Activated naive CD8-positive, alpha-beta T cell (primary cell): ENCODE results near the gene EFL1.
"Not testable (repeated sequence)": the region's sequence is repeated elsewhere in the genome, so short reads cannot be mapped to it uniquely, and the experiment has no call there.

Experiments used
- H3K27ac Mint-ChIP-seq: one replicate; pipeline ENCODE4 v1.8.0; 2021; ENCODE audit warnings: mixed read lengths
- H3K27me3 Mint-ChIP-seq: one replicate; pipeline ENCODE4 v1.8.0; 2021; ENCODE audit warnings: mixed read lengths
- H3K36me3 Mint-ChIP-seq: one replicate; pipeline ENCODE4 v1.8.0; 2021; ENCODE audit warnings: mixed read lengths
- H3K4me1 Mint-ChIP-seq: one replicate; pipeline ENCODE4 v1.8.0; 2021; ENCODE audit warnings: low read depth, mixed read lengths
- H3K4me3 Mint-ChIP-seq: one replicate; pipeline ENCODE4 v1.8.0; 2021; ENCODE audit warnings: mild to moderate bottlenecking, mixed read lengths
- H3K9me3 Mint-ChIP-seq: one replicate; pipeline ENCODE4 v1.8.0; 2021; ENCODE audit warnings: low read depth, mixed read lengths

Gene EFL1

GRCh38 chr15:82243644-82244043, 18.9 kb downstream of the EFL1 start:
- peaks cover 27% of the 10 kb centered on the region for H3K36me3 Mint-ChIP-seq
- not testable (repeated sequence) for H3K27me3 Mint-ChIP-seq, H3K9me3 Mint-ChIP-seq, H3K27ac Mint-ChIP-seq, H3K4me3 Mint-ChIP-seq
- peaks cover 11% of the 10 kb centered on the region for H3K4me1 Mint-ChIP-seq

DNA sequence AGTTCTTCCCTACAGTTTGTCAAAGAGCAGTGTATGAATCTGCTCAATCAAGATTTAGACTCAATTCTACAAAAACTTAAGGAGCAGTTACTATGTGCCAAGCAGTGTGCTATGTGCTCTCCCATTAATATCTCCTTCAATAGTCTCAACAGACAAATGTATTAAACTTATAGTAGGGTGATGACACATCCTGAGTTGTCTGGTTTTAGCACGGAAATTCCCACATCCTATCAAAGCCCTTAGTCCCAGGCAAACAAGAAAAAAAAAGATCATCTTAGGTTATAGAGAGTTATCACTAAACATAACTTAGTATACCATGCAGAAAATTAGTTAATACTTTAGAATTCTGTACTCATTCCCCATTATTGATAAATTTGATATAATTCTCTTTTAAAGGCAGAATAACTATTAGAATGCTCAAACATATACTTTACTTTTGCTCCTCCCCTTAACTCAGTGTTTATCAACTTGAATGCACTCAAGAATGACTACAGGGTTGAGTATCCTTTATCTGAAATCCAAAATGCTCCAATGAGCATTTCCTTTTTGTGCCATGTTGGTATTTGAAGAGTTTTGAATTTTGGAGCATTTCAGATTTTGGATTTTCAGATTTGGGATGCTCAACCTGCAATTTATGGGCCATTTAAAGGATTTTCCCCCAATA, 20.6 kb downstream of the EFL1 start:
- Mint-ChIP-seq H3K36me3 (peaks cover 32% of the 10 kb centered on the region), H3K4me1 (peaks cover 15% of the 10 kb centered on the region)
- not testable (repeated sequence) for H3K27me3 Mint-ChIP-seq, H3K27ac Mint-ChIP-seq, H3K4me3 Mint-ChIP-seq, H3K9me3 Mint-ChIP-seq

GRCh38 chr15:82239685-82240391, 22.7 kb downstream of the EFL1 start:
- no peaks in the 10 kb centered on the region for H3K9me3 Mint-ChIP-seq
- peaks cover 25% of the 10 kb centered on the region for H3K36me3 Mint-ChIP-seq
- no peaks in the 10 kb centered on the region for H3K27me3 Mint-ChIP-seq
- no peak overlapping the region for H3K27ac Mint-ChIP-seq
- H3K4me1 Mint-ChIP-seq, result peaks cover 9% of the 10 kb centered on the region
- H3K4me3 Mint-ChIP-seq, result no peak overlapping the region

DNA sequence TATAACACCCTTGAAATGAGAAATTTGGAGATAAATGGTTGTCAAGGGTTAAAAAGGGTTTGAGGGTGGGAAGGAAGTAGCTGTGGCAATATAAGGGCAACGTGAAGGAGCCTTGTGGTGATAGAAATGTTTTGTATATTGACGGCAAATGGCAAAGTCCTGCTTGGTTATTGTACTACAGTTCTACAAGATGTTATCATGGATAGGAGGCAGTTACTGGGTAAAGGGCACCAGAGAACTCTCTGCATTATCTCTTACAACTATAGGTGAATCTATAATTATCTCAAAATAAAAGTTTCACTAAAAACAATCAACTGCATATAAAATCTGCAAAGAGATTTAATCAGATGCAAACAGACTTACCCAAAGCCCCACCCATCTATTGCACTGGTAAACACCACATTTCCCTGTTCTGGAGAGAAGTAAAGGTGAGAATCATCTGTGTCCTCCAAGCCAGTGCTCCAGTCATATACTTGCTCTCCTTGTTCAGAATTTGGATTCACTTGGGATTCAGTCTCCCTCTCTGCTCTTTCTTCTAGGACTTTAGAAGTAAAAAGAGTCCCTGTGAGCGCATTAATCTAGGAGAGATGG, 24.5 kb downstream of the EFL1 start:
- H3K36me3 Mint-ChIP-seq, result peaks cover 27% of the 10 kb centered on the region
- not testable (repeated sequence) for H3K27me3 Mint-ChIP-seq, H3K4me1 Mint-ChIP-seq, H3K4me3 Mint-ChIP-seq, H3K27ac Mint-ChIP-seq, H3K9me3 Mint-ChIP-seq

GRCh38 chr15:82231842-82232241, 30.7 kb downstream of the EFL1 start:
- H3K27ac Mint-ChIP-seq, result no peak overlapping the region
- peaks cover 19% of the 10 kb centered on the region for H3K36me3 Mint-ChIP-seq

GRCh38 chr15:82231233-82231632, 31.3 kb downstream of the EFL1 start:
- Mint-ChIP-seq H3K27me3 (no peaks in the 10 kb centered on the region), H3K4me1 (no peaks in the 10 kb centered on the region), H3K9me3 (no peaks in the 10 kb centered on the region), H3K27ac (no peak overlapping the region), H3K36me3 (peaks cover 23% of the 10 kb centered on the region), H3K4me3 (no peak overlapping the region)

More at GRCh38 chr15:82231842-82232241, 30.7 kb downstream of the EFL1 start:
- Mint-ChIP-seq H3K4me1 (no peaks in the 10 kb centered on the region), H3K4me3 (no peak overlapping the region), H3K9me3 (no peaks in the 10 kb centered on the region), H3K27me3 (no peaks in the 10 kb centered on the region)

GRCh38 chr15:82228750-82229149, 33.8 kb downstream of the EFL1 start:
- Mint-ChIP-seq H3K27ac (no peak overlapping the region), H3K27me3 (no peaks in the 10 kb centered on the region), H3K4me3 (no peak overlapping the region), H3K9me3 (no peaks in the 10 kb centered on the region), H3K4me1 (no peaks in the 10 kb centered on the region), H3K36me3 (peaks cover 21% of the 10 kb centered on the region)

DNA sequence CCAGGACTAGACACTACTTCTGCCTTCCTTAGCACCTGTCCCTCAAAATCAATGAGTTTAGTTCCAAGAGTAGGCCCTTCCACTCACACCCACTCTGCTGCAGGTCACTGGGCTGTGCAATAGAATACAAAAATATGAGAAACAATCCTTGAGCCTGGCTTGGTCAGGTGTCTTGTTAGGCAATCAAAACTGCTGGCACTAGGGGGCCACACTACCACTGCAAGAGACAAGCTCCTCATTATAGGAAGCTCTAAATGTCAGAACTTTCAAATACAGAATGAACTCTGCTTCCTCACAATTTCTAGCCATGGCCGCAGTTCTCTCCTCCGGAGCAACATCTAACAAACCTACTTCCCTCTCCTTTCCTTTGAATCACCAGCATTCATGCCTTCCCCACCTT, 41.0 kb downstream of the EFL1 start:
- not testable (repeated sequence) for H3K27ac Mint-ChIP-seq, H3K4me1 Mint-ChIP-seq, H3K27me3 Mint-ChIP-seq

DNA sequence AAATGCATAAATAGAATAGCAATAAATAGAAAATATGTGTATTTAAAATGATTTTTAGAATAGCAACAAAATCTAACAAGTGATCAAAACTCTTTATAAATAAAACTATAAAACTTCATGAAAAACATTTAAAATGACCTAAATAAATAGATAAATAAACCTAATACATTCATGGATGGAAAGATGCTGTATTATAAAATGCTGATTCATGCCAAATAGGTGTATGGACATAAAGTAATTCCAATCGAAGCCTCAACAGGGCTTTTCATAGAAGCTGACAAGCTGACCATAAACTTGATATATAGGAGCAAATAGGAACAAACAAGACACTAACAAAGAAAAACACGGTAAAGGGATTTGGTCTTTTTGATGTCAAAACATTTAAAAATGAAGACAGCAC, 46.4 kb downstream of the EFL1 start:
- not testable (repeated sequence) for H3K27ac Mint-ChIP-seq, H3K27me3 Mint-ChIP-seq, H3K4me1 Mint-ChIP-seq, H3K4me3 Mint-ChIP-seq, H3K9me3 Mint-ChIP-seq
- peaks cover 11% of the 10 kb centered on the region for H3K36me3 Mint-ChIP-seq

More for the DNA sequence above, 41.0 kb downstream of the EFL1 start:
- not testable (repeated sequence) for H3K36me3 Mint-ChIP-seq, H3K9me3 Mint-ChIP-seq, H3K4me3 Mint-ChIP-seq

DNA sequence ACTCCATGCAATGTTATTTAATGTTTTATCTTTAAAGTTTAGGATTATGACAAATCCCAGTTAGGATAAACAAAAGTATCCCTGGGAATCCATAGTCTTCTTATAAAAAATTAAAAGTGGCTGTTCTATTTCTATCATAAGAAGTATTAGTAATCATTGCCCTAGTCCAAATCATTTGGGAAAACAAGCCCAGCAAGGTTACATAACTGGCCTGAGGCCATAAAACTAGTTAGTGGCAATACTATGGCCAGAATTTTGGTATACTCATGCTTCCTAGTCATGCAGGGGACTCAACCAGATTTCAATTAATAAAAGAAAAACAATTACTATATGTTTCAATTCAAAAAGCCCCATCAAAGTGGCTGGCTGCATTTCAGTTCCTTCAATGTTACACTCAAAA, 50.3 kb downstream of the EFL1 start:
- not testable (repeated sequence) for H3K9me3 Mint-ChIP-seq, H3K36me3 Mint-ChIP-seq, H3K4me1 Mint-ChIP-seq, H3K27ac Mint-ChIP-seq, H3K27me3 Mint-ChIP-seq, H3K4me3 Mint-ChIP-seq

DNA sequence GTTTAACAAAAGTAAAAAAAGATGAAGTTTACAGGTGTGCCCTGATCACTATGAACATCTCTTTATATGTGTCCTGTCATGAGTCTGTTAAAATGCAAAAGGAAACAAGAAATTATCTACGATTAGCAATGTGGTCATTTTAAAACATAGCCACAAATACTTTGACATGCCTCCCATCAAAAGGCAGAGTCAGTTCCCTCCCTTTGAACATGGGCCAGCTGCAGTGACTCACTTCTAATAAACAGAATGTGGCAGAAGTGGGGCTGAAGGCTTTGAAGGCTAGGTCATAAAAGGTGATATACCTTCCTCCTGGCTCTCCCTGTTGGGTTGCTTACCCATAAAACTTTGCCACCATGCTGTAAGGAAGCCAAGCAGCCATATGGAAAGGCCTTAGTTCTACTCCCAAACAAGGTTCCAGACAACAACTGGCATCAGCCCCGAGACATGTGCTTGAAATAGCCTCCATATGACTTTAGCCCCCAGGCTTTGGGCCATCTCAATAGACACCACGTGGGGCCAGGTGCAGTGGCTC, 52.4 kb downstream of the EFL1 start:
- H3K27ac Mint-ChIP-seq, H3K4me1 Mint-ChIP-seq: not testable (repeated sequence)
- H3K36me3 Mint-ChIP-seq, result peaks cover 14% of the 10 kb centered on the region

GRCh38 chr15:82204575-82204974, 58.0 kb downstream of the EFL1 start:
- not testable (repeated sequence) for H3K4me1 Mint-ChIP-seq, H3K27me3 Mint-ChIP-seq, H3K9me3 Mint-ChIP-seq, H3K27ac Mint-ChIP-seq, H3K4me3 Mint-ChIP-seq
- H3K36me3 Mint-ChIP-seq, result peaks cover 15% of the 10 kb centered on the region

More for the DNA sequence above, 52.4 kb downstream of the EFL1 start:
- not testable (repeated sequence) for H3K9me3 Mint-ChIP-seq, H3K27me3 Mint-ChIP-seq, H3K4me3 Mint-ChIP-seq

DNA sequence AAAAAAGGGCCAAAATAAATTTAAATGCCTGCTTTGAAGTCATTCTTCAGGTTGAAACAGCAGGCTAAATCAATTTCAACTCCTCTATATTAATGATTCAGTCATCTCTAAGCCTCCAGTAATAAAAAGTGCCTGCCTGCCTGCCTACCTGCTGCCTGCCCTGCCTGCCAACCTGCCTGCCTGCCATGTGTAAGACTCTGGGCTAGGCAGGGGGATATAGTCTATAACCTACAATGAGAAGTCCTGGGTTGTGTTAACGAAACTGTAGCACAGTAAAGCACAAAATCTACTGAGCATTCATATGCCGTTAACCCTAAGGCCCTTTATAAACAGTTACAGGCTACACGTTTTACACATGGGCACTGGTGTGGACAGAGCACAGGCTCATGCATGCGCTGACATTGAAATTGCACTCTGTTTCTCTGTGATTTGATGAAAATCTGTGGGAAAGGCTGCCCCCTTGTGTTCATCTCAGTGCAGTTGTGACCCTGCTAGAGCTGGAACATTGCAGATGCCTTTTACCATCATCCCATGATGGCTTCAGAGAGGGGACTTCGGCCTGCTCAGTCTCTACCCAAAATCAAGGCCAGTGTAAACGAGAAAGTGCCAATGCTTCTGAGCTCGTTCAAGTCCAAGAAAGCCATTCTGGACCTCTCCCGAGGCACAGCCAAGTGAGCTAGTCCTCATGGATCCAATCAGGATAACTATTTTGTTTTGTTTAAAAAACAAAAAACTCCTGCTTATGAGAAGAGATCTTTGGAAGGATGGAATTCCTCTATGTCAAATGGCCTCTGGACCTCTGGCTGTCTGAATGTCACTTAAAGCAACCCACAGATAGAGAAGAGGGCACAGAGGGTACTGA, 64.6 kb downstream of the EFL1 start:
- H3K27ac Mint-ChIP-seq, result no peak overlapping the region
- H3K4me1 Mint-ChIP-seq, result no peaks in the 10 kb centered on the region
- no peaks in the 10 kb centered on the region for H3K27me3 Mint-ChIP-seq
- H3K4me3 Mint-ChIP-seq, result no peak overlapping the region
- H3K36me3 Mint-ChIP-seq, result peaks cover 2% of the 10 kb centered on the region
- no peaks in the 10 kb centered on the region for H3K9me3 Mint-ChIP-seq

GRCh38 chr15:82196353-82196752, 66.2 kb downstream of the EFL1 start:
- Mint-ChIP-seq H3K27ac (no peak overlapping the region), H3K27me3 (no peaks in the 10 kb centered on the region), H3K36me3 (peaks cover 2% of the 10 kb centered on the region), H3K9me3 (no peaks in the 10 kb centered on the region), H3K4me1 (no peaks in the 10 kb centered on the region), H3K4me3 (no peak overlapping the region)

- not testable (repeated sequence) for H3K27me3 Mint-ChIP-seq, H3K4me1 Mint-ChIP-seq, H3K4me3 Mint-ChIP-seq, H3K9me3 Mint-ChIP-seq, H3K27ac Mint-ChIP-seq, H3K36me3 Mint-ChIP-seq
Observed at GRCh38 chr15:82195818-82196217, 66.7 kb downstream of the EFL1 start.
